Colonic mucosa (tissue), 4 donors: ENCODE measurements around the gene ZNF138. TPM values are rescaled to one million over a fixed set of nuclear protein-coding genes. Genes with fewer than 3 reads are reported as not detected.
"Not testable (repeated sequence)": the region's sequence is repeated elsewhere in the genome, so short reads cannot be mapped to it uniquely, and the experiment has no call there.

ENCODE experiments used
- DNase-seq: peaks from one replicate; pipeline ENCODE4 v3.0.0-alpha.2; 2020
- H3K27ac ChIP-seq: fragments of 200-600 bp; one replicate; pipeline ENCODE4 v1.8.0; 2021
- H3K27me3 ChIP-seq: fragments of 200-600 bp; one replicate; pipeline ENCODE4 v1.8.0; 2021
- H3K36me3 ChIP-seq: fragments of 200-600 bp; one replicate; pipeline ENCODE4 v1.8.0; 2021
- H3K4me1 ChIP-seq: fragments of 200-600 bp; one replicate; pipeline ENCODE4 v1.8.0; 2021; ENCODE audit warnings: mild to moderate bottlenecking
- H3K4me3 ChIP-seq: fragments of 200-600 bp; one replicate; pipeline ENCODE4 v1.8.0; 2021
- H3K9ac ChIP-seq, 2 donors: one replicate each; pipeline ENCODE4 v1.7.0; 2013; ENCODE audit warnings: control low read depth in 2 of 2, low read depth in 2 of 2, low read length in 2 of 2
- H3K9me3 ChIP-seq: fragments of 200-600 bp; one replicate; pipeline ENCODE4 v1.8.0; 2021
- CTCF ChIP-seq: fragments of 200-600 bp; IDR thresholded peaks from one replicate; pipeline ENCODE4 v1.8.0; 2022; ENCODE audit warnings: antibody characterized with exemption, mild to moderate bottlenecking
- intact Hi-C: fragments of 100-400 bp; cut with DNase I; formaldehyde crosslinking; loops from one replicate; pipeline ENCODE4 v1.14.1; 2022
- total RNA-seq, 2 donors: library from RNA; stranded (reverse); fragmentation: NEBNext Ultra II Directional in 1 of 2; extraction: Animal tissue kit (Norgen Biotek cat#: 25700) in 1 of 2; gene quantifications; one replicate each; pipeline ENCODE4 v1.2.1, GENCODE V29; 2021
- donor health status: healthy.
- donor health status: DM: no; HTN: no; CAD: no.
- donor health status: DM: no; HTN: no; CAD: no.

Gene ZNF138
- total RNA-seq, 2 donors from 2014 or later: 6.1 to 8.8 TPM

GRCh38 chr7:64758151-64758550 lies 36.1 kb upstream of the ZNF138 start:
- no peaks in the 10 kb centered on the region for H3K36me3 ChIP-seq
- no peak for TF ChIP-seq CTCF
- no peak overlapping the region for H3K9ac ChIP-seq
- H3K4me3 ChIP-seq: no peak overlapping the region
- no peak overlapping the region for H3K27ac ChIP-seq
- no peak for DNase-seq
- no peaks in the 10 kb centered on the region for H3K4me1 ChIP-seq
- intact Hi-C loops: no loop called here
- no peaks in the 10 kb centered on the region for H3K27me3 ChIP-seq
- no peaks in the 10 kb centered on the region for H3K9me3 ChIP-seq

GRCh38 chr7:64768824-64769223 lies 25.4 kb upstream of the ZNF138 start:
- no peak overlapping the region for H3K9ac ChIP-seq
- no peak overlapping the region for H3K27ac ChIP-seq
- no peaks in the 10 kb centered on the region for H3K4me1 ChIP-seq
- TF ChIP-seq CTCF: no peak
- H3K9me3 ChIP-seq: no peaks in the 10 kb centered on the region
- H3K27me3 ChIP-seq: no peaks in the 10 kb centered on the region
- intact Hi-C loops: no loop called here
- DNase-seq: no peak
- no peaks in the 10 kb centered on the region for H3K36me3 ChIP-seq
- H3K4me3 ChIP-seq: no peak overlapping the region

- Histone ChIP-seq H3K27ac (no peak overlapping the region), H3K9ac (no peak overlapping the region), H3K9me3 (no peaks in the 10 kb centered on the region), H3K4me1 (no peaks in the 10 kb centered on the region), H3K27me3 (no peaks in the 10 kb centered on the region), H3K4me3 (no peak overlapping the region), H3K36me3 (no peaks in the 10 kb centered on the region)
- TF ChIP-seq CTCF: no peak
- intact Hi-C loops: no loop called here
- no peak for DNase-seq
Observed at GRCh38 chr7:64774204-64774842, 19.9 kb upstream of the ZNF138 start.

- TF ChIP-seq CTCF: no peak
- Histone ChIP-seq H3K9ac (no peak overlapping the region), H3K9me3 (no peaks in the 10 kb centered on the region), H3K27ac (no peak overlapping the region), H3K4me3 (no peak overlapping the region), H3K27me3 (no peaks in the 10 kb centered on the region), H3K4me1 (no peaks in the 10 kb centered on the region), H3K36me3 (no peaks in the 10 kb centered on the region)
- no peak for DNase-seq
- intact Hi-C loops: no loop called here
Observed at GRCh38 chr7:64775289-64775688, 18.9 kb upstream of the ZNF138 start.

- intact Hi-C loops, H3K27me3 ChIP-seq, H3K4me1 ChIP-seq, H3K27ac ChIP-seq, H3K4me3 ChIP-seq, DNase-seq, H3K36me3 ChIP-seq, H3K9ac ChIP-seq, H3K9me3 ChIP-seq: not testable (repeated sequence)
Observed at GRCh38 chr7:64784842-64785241, 9.4 kb upstream of the ZNF138 start.

GRCh38 chr7:64787295-64787694 lies 6.9 kb upstream of the ZNF138 start:
- H3K9me3 ChIP-seq: no peaks in the 10 kb centered on the region
- TF ChIP-seq CTCF: no peak

GRCh38 chr7:64789241-64789640 lies 5.0 kb upstream of the ZNF138 start:
- DNase-seq, H3K9me3 ChIP-seq, H3K27ac ChIP-seq, H3K4me3 ChIP-seq, H3K27me3 ChIP-seq, H3K36me3 ChIP-seq, H3K9ac ChIP-seq, H3K4me1 ChIP-seq, intact Hi-C loops: not testable (repeated sequence)

More at GRCh38 chr7:64787295-64787694, 6.9 kb upstream of the ZNF138 start:
- intact Hi-C loops: no loop called here
- Histone ChIP-seq H3K9ac (no peak overlapping the region), H3K4me3 (no peak overlapping the region), H3K4me1 (no peaks in the 10 kb centered on the region), H3K27ac (no peak overlapping the region), H3K36me3 (no peaks in the 10 kb centered on the region), H3K27me3 (no peaks in the 10 kb centered on the region)
- no peak for DNase-seq
